ENCODE data around the gene TLE5.

DNA sequence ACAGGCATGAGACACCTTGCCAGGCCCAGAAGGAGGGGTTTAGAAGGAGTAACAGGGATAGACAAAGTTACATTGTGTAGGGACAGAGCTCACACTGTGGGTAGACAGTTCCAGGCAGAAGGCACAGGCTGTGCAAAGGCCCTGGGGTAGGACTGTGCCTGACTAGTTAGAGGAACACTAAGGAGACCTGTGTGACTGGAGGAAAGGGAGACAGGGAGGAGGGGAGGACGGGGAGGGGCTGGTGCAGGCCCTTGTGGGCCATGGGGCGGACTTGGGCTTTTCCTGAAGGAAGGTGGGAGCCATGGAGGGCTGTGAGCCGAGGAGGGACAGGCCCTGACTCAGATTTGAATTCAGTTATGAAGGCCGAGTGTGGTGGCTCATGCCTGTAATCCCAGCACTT is 17.3 kb upstream of the TLE5 start:
- no peak for TF ChIP-seq TAF1 (IDR thresholded peaks at IDR 0.05; ENCODE audit: borderline replicate concordance, insufficient read depth, low read length)
- no peak for TF ChIP-seq SIN3A (IDR thresholded peaks at IDR 0.05; ENCODE audit: borderline replicate concordance, insufficient read depth, low read length)
- no peak for TF ChIP-seq POLR2AphosphoS5 (IDR thresholded peaks at IDR 0.05; ENCODE audit: low read depth, low read length)

Measured in PFSK-1 (cell line).